ENCODE measurements around the gene GBF1. TPM values are rescaled to one million over a fixed set of nuclear protein-coding genes. Genes with fewer than 3 reads are reported as not detected.

The GBF1 gene
- total RNA-seq, 4 donors from 2014 or later, result 10.9 to 45.4 (median 23.9) TPM

GRCh38 chr10:102376901-102377300 lies 131.6 kb downstream of the GBF1 start:
- intact Hi-C loops (cut with DNase I; ENCODE audit: low total_unique reads), result no loop called here

GRCh38 chr10:102379383-102379782 lies 134.1 kb downstream of the GBF1 start:
- intact Hi-C loops (cut with DNase I; ENCODE audit: low total_unique reads), result no loop called here
- Histone ChIP-seq H3K4me1 (no peaks in the 10 kb centered on the region), H3K36me3 (no peaks in the 10 kb centered on the region), H3K27ac (no peak overlapping the region), H3K4me3 (no peak overlapping the region), H3K9me3 (no peaks in the 10 kb centered on the region), H3K27me3 (no peaks in the 10 kb centered on the region)
- TF ChIP-seq CTCF (IDR thresholded peaks at IDR 0.05) (no peak), POLR2A (IDR thresholded peaks at IDR 0.05) (no peak)
- no peak for DNase-seq

More at GRCh38 chr10:102376901-102377300, 131.6 kb downstream of the GBF1 start:
- H3K27me3 ChIP-seq, result no peaks in the 10 kb centered on the region
- TF ChIP-seq CTCF (IDR thresholded peaks at IDR 0.05) (no peak), POLR2A (IDR thresholded peaks at IDR 0.05) (no peak)
- no peaks in the 10 kb centered on the region for H3K36me3 ChIP-seq
- H3K9me3 ChIP-seq, result no peaks in the 10 kb centered on the region
- no peak overlapping the region for H3K4me3 ChIP-seq
- H3K27ac ChIP-seq, result no peak overlapping the region
- DNase-seq, result no peak
- H3K4me1 ChIP-seq, result no peaks in the 10 kb centered on the region

GRCh38 chr10:102381983-102382382 lies 136.7 kb downstream of the GBF1 start:
- Histone ChIP-seq H3K36me3 (no peaks in the 10 kb centered on the region), H3K27ac (no peak overlapping the region)

GRCh38 chr10:102382871-102383270 lies 137.5 kb downstream of the GBF1 start:
- Histone ChIP-seq H3K4me1 (no peaks in the 10 kb centered on the region), H3K27ac (no peak overlapping the region), H3K4me3 (no peak overlapping the region), H3K27me3 (no peaks in the 10 kb centered on the region), H3K36me3 (no peaks in the 10 kb centered on the region), H3K9me3 (no peaks in the 10 kb centered on the region)
- intact Hi-C loops (cut with DNase I; ENCODE audit: low total_unique reads), result no loop called here
- no peak for DNase-seq
- TF ChIP-seq POLR2A (IDR thresholded peaks at IDR 0.05) (no peak), CTCF (IDR thresholded peaks at IDR 0.05) (no peak)

More at GRCh38 chr10:102381983-102382382, 136.7 kb downstream of the GBF1 start:
- H3K9me3 ChIP-seq, result no peaks in the 10 kb centered on the region
- H3K27me3 ChIP-seq, result no peaks in the 10 kb centered on the region
- H3K4me1 ChIP-seq, result no peaks in the 10 kb centered on the region
- H3K4me3 ChIP-seq, result no peak overlapping the region
- intact Hi-C loops (cut with DNase I; ENCODE audit: low total_unique reads), result no loop called here
- no peak for TF ChIP-seq CTCF (IDR thresholded peaks at IDR 0.05)
- no peak for TF ChIP-seq POLR2A (IDR thresholded peaks at IDR 0.05)
- no peak for DNase-seq

GRCh38 chr10:102384053-102384452 lies 138.7 kb downstream of the GBF1 start:
- TF ChIP-seq CTCF (IDR thresholded peaks at IDR 0.05) (no peak), POLR2A (IDR thresholded peaks at IDR 0.05) (no peak)
- Histone ChIP-seq H3K9me3 (no peaks in the 10 kb centered on the region), H3K4me3 (no peak overlapping the region), H3K27ac (no peak overlapping the region), H3K4me1 (no peaks in the 10 kb centered on the region), H3K36me3 (no peaks in the 10 kb centered on the region), H3K27me3 (no peaks in the 10 kb centered on the region)
- intact Hi-C loops (cut with DNase I; ENCODE audit: low total_unique reads), result no loop called here
- DNase-seq, result no peak

Measured in uterus (tissue), 4 donors.